ENCODE results near the gene KCNIP4.
A peak's percentile ranks its signal among the peaks of the same experiment; 100 is the strongest.

KCNIP4 gene

DNA sequence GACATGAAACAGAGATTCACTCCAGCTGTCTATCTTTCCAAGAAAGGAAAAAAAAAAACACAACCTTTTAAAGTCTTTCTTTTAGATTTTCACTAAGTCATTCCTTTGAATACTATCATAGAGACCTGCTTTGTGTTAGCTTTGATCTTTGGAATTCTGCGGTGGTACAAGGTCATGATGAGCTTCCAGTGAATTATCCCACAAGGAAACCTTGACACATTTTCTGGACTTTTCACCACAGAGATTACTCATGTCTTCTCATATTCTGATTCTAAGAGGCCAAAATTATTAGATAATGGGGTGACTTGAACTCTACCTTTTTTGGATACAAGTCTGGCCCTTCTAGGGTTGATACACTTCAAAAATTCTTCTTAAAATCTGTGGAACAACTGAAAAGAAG is 1046.7 kb downstream of the KCNIP4 start:
- DNase-seq = no peak

DNA sequence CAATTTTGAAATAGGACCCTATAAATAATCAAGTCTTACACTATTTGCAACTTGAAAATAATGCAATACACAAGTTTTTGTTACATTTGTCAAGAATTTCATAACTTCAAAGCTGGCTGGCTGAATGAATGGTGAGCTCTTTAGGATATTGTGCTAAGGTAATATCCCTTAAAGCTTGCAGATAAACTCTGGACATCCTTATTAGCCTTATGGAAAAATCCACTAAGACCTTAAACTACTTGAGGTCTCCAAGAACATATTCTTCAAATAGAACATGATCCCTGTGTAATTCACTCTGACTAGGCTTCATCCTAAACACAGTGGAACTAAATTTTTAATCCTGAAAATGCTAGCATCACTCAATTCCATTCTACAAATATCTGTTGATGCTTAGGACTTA is 1049.0 kb downstream of the KCNIP4 start:
- DNase-seq = no peak

DNA sequence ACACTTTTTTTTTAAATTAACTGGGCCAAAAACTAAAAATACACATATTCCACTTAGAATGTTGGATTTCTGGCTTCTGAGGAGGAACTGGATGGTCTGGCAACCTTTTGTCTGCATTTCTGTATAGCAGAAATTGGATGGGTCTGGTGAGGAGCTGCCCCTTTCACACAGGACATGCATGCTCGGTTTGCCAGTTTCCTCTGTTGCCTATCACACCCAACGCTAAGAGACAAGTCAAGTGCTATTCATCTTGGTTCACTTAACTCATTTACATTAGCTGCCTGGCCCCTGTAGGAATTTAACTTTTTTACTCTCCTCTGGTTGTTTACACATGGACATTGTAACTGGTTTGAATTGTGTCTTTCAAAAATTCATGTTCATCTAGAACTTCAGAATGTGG is 1052.6 kb downstream of the KCNIP4 start:
- DNase-seq = no peak

DNA sequence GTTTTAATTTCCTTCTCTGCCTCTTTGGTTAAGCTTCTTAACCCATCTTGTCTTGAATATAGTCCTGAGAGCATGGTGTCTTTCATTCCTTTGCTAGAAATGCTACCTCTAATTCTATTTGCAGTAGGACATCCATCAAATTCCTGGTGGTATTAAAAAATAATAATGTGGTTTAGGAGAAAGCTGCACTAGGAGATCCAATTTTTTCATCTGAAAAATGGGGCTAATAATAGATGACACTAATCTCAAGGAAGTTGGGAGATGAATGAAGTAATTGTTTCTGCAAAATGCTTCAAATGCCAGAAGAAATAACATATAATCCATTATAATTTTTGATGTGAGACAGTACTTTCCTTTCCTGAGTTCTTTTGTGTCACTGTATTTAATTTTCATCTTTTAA is 1053.4 kb downstream of the KCNIP4 start:
- no peak for DNase-seq

DNA sequence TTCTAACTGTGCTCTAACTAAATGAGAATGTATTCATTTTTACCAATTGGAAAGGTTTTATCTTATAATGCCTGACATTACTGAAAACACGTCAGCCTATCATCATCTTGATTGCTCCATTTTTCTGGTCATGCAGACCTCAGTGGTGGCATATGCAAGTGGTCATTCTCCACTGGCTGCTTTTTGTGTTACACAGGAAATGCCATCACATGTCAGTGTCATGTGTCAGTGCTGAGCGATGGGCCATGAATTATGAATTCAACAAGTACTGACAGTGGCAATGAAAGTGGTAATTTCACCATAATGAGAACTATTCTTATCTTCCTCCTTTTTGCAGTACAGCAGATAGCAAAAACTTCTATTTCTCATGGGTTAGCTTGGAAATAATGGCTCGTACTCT is 1057.8 kb downstream of the KCNIP4 start:
- no peak for DNase-seq

DNA sequence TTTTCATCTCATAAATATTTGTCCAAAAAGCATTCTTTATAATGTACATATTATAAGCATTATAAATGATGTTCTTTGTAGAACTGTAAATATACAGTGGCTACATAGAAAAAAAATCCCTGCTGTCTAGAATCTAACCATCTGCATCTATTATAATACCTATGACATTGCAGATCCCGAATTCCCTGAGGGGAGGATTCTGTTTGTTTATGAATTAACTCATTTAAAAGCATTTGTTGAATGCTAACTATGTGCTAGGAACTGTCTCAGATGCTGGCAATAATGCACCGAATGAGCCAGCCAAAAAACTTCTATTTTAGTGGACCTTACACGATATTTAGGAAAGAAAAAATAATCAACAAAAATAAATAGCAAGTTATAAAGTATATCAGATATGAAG is 1058.7 kb downstream of the KCNIP4 start:
- DNase-seq = no peak

DNA sequence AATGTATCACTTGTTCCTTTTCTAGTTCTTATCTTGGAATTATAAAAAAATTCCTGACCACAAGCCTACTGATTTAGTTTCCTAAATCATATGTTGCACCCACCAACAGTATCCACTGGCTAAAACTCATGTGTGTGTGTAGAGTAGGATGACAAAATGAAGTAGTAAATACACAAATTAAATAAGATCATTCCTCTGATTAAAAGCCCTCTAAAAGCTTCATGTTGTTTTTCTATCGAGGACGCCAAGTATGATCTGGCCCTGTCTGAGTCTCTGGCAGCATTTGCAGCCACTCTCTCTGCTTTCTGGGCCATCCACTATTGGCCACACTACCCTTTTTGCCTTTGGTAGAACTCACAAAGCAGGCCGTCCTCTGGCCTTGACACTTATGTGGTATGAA is 1064.9 kb downstream of the KCNIP4 start:
- DNase-seq = no peak

DNA sequence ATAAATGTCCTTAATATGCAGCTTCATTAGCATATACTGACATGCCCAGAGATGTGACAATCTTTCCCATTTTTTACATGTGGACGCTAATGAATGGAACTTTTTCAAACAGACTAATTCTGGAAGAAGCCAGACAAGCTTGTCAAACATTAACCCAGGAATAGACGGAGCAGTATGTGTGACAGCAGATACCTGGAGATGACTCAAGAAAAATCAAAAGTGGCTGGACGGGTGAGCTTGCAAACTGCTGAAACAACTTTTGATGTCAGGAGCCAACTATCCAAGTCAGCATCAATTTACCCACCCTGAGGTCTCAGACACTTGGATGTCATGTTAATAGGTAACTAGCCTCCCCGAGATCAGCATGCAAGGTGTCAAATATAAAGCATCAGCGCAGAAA is 1065.3 kb downstream of the KCNIP4 start:
- DNase-seq = no peak

DNA sequence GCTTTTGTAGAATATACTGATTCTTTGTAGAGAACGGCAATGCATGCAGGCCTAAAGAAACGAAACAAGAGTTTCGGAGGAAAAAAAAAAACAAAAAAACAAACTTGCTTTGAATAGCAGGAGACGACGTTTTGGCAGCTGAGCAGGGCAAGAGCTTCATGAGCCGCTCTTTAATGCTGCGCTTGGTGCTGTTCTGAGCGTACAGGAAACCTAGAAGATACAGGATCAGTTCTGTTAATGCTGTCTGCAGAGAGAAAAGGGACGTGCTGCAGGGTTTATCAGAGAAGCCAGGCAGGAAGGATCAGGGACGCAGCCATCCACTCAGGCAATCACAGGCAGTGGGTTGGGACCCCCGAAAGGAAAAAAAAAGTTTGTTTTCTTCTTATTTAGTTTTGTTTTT is 1066.1 kb downstream of the KCNIP4 start:
- no peak for DNase-seq

DNA sequence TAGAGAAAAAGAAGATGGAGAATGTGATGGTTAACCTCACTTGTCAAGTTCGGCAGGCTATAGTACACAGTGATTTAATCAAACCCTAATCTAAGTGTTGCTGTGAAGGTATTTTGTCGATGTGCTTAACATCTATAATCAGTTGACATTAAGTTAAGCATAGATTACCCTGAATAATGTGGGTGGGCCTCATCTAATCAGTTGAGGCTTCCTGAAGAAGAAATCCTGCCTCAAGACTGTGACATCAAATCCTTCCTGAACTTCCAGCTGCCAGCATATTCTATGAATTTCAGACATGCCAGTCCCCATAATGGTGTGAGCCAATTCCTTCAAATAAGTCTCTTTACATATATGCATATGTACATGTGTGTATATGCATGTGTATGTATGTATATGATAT is 1066.9 kb downstream of the KCNIP4 start:
- DNase-seq = no peak

DNA sequence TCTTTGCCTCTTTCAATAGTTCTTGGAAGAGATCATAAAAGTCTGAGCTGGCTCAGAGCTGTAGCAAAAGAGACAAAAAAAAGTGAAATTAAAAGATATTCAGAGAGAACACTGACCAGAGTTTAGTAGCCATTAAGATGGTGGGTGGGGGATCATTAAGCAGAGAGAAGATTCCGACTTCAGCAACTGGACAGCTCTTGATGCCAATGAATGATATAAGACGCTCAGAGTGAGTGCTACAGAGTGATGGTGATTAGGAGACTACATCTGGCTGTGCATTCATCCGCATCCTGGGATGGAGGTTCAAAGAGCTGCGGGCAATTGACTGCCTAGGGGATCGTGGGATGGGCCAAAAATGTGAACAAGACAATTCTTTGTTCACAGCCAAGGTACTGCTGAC is 1069.8 kb downstream of the KCNIP4 start:
- no peak for DNase-seq

DNA sequence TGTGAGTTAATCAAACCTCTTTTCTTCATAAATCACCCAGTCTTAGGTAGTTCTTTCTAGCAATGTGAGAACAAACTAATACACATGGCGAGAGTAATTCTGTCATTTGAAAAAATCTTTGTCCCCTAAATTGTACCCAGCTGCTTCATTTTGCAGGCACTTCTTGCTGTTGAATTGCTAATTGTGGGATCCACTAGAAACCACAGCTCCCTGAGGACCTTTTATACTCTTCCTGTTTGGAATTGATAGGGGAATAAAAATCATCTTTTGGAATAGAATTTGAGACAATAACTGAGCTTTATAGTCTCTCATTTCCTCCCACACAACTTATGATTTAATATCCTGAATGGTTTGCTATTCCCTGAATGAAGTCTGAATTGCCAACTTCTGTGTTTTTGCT is 1078.1 kb downstream of the KCNIP4 start:
- no peak for DNase-seq

DNA sequence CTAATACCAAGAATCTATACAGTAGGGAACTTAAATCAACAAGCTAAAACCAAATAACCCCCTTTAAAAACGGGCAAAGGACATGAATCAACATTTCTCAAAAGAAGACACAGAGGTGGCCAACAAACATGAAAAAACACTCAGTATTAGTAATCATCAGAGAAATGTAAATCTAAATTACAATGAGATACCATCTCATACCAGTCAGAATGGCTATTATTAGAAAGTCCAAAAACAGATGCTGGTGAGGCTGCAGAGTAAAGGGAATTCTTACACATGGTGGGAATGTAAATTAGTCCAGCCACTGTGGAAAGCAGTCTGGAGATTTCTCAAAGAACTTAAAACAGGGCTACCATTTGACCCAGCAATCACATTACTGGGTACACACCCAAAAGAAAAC is 1080.5 kb downstream of the KCNIP4 start:
- no peak for DNase-seq

DNA sequence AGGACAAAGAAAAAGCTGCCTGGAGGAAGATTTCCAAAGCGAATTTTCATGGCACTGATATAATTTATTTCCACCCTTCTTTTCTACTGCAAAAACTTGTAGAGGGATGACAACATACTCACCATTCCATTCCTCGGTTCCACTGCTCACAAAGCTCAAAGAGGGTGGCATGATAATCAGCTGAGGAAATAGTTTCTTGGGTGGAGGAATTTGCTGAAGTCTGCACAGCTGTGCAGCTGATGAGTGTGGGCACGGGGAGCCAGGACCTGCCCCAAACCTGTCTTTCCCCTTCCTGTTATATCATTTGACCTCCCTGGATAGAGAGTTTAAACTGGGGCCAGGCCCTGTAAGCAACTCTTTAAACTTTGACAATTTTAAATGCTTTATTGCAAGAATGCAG is 1087.7 kb downstream of the KCNIP4 start:
- DNase-seq = no peak

DNA sequence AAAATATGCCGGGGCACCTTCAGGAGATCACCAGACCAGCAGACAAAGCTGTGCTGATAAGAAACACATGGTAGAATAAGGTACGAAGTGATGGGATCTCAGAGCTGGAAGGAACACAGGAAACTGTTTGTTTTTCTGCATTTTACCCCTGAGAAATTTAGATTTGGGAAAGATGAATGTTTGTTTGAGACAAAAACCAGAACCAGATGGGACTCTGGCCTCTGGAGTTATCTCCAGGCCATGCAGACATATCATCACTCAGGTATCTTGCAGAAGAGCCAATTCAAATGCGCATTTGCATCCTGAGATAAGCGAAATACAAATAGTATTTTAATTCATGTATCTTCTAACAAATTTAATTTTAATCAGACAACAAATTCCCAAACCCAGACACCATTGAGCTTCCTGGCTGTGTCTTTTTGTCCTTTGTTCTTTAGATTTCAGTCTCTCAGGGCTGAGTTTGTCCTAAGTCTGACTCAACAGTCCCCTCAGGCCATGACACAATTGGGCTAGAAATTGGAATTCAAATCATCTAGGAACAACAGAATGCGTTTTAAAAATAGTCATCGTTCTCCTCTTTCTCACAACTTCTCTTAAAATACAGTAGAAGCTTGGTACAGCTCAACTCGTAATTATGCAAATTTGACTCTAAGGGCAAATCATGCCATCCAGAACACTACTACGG is 1089.3 kb downstream of the KCNIP4 start:
- DNase-seq = no peak

DNA sequence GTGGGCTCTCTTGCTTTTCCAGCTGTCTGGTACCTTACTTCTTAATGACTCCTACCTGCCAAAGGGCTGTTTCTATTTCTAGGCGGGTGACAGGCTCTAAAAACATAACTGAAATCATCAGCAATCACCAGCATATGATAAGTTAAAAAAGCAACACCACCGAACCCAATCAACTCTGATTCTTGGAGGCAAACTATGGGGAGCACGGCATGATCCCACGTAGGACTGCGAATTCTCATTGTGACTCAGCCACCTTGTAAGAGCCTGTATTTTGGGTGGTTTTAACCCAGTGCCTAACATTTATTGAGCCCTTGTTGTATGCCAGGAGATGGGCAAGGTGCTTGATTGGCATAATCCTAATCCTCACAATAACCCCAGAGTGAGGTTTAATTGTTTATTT is 1091.5 kb downstream of the KCNIP4 start:
- no peak for DNase-seq

DNA sequence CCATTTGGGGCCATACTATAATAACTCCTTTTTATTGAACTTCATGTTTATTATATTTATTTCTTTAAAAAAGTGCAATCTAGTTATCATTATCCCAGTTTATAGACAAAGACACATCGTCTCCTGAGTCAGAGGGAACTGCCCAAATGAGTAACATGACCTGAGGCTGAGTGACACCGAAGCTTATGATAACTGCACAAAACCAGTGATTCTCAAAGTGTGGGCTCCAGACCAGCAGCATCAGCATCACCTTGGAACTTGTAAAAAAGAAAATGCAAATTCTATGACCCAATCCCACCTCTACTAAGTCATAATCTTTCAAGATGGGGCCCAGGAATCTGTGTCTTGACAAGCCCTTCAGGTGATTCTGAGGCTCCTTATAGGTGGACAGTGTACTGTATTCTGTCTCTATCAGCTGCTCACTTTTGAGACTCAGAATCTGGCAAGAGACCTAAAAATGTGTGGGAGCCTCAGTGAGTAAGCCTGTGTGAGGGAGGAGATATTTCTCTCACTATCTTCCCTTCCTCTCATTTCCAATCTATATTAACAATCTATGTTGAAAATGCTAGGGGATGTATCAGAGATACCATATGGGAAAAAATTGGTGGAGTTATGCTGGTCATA is 1101.3 kb downstream of the KCNIP4 start:
- no peak for DNase-seq

DNA sequence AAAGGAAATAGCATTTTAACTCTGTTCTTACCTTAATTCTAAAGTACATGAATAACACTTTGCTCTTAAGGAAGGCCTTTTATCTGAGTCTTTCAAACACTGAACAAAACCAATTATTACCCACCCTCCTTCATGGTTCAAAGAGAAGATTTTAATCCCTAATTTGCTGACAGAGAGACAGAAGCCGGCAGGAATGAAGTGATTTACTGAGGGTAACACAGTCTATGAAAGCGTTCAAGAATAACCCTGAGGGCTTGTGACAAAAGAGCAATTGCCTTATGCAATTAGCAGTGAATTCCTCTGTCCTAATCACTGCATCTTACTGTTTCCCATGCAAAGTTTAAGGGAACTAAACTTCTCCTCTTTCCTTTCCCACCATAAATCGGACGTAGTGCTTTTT is 1104.3 kb downstream of the KCNIP4 start:
- DNase-seq = no peak

DNA sequence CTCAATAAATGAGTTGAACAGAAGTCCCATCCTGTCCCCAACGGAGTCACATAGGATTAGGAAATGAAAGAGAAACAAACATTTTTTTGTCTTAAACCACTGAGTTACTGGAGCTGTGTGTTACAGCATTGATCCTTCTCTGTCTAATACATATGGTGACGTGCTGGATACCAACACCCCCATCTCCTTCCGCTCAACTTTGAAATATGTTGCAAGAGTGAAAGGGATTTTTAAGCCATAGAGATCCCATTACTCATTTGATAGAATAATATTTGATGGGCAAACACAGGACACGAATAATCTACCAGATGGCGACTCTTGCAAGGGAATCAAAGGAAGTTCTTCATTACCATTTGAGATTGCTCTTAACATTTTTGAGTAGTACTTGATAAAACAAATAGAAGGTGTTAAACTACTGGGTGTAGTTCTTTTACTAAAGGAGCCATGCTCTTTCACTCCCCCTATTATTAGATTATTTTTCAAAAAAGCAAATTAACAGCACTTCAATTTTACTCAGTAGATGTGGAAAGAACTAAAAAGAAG is 1107.9 kb downstream of the KCNIP4 start:
- peak; percentile 40 for DNase-seq

DNA sequence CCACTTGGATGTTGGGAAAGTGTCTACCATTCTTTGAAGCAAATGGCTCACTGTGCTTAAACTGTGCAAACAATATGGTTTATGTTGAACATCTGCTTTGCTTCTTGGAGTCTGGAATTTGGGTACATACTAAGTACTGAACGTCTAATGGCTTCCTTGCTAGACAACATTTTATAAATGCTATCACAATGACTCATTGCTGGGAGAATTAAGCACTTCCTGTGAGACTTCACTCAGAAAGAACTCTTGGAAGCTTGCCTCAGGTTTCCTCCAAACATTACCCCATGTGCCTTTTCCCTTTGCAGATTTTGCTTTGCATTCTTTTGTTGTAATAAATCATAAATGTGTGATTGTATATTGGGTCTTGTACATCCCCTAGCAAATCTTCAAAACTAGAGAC is 1108.6 kb downstream of the KCNIP4 start:
- DNase-seq = no peak

DNA sequence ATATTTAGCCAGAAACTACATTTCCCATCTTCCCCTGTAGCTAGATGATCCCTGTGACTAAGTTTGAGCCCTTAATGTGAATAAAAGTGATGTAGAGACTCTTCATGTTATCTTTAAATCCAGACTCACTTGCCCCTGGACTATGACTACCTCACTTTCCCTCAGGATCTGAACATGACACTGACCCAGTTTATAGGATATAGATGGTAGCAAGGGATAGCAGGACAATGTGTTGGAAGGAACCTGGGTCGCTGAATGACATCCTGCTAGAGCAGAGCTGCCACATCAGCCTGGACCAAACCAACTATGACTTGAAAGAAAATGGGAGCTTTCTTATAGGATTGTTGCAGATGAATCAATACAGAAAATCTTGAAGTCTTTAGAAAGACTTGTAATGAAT is 1110.1 kb downstream of the KCNIP4 start:
- DNase-seq = no peak

DNA sequence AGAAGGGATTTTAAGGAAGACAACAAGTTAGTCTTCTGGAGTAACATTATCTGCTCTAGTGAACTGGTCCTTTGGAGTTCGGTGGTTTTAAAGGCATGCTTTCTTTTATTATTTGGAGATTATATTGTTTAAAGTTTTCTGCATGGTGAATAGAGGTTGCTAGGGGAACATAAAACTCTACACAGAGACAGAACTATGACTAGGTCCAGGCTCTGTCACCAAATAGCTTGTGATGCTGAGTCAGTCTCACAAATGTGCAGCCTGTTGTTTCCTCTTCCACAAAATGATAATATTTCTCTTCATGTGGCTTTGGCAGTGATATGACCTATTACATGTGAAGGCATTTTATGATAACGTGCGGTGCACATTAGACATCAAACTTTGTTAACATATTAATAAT is 1115.7 kb downstream of the KCNIP4 start:
- no peak for DNase-seq

DNA sequence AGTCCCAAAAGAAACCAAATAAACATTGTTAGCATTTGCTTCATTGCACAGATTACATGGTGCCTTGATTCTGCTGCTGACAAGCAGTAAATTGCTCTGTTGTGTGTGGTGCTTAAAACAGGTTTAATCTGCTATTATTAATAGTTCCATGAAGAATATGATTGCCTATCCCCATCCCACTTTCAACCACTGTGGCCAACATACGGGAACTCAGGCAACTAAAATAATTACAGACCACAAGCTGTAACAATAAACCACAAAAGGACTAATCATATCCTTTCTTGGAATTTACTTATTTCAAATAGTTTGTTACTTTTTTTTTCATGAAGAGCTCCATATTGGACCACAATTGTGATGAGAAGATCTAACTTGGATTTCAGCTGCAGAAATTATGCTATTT is 1116.8 kb downstream of the KCNIP4 start:
- DNase-seq = no peak

DNA sequence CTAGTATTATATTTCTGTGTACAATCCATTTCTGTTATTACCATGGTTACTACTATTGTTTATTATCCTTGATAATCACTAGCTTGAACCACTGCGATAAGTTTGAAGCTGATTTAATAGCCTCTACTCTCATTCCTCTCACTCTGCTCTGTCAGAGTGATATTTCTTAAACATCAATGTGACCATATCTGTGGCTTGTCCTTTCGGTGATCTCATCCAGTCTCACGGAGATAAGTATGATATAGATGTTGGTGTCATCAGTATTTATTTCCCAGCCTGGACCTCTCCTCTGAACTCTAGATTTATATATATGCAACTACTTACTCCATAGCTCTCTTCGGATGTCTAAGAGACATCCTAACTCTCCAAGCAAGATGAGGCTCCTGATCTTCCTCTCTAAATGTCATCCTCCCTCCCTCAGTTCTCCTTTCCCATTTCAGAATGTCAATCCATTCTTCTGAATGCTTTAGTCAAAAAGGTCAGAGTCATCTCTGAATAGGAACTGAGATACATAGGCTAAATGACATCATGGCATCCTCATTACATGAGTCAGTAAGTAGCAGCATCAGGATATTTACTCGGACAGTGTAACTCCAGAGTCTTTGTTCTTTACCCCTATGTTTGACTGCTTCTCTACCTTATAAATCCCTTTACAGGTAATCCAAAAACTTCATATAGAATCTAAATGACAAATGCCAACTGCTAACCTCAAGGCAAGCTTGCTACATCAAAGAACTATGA is 1118.8 kb downstream of the KCNIP4 start:
- no peak for DNase-seq
